Skin of body (tissue), 2 donors: ENCODE data around the gene ZNF474. TPM values are rescaled to one million over a fixed set of nuclear protein-coding genes. Genes with fewer than 3 reads are reported as not detected.
"Not testable (repeated sequence)": the region's sequence is repeated elsewhere in the genome, so short reads cannot be mapped to it uniquely, and the experiment has no call there.

ENCODE experiments used
- DNase-seq: peaks from one replicate; lab custom pipeline; 2025; lab: John Stamatoyannopoulos, UW
- total RNA-seq: library from RNA; depleted of rRNA; stranded (reverse); fragments of >200 nt; gene quantifications from one replicate; pipeline ENCODE4 v1.2.3, GENCODE V29; 2014

The ZNF474 gene
- total RNA-seq = 0.79 TPM

DNA sequence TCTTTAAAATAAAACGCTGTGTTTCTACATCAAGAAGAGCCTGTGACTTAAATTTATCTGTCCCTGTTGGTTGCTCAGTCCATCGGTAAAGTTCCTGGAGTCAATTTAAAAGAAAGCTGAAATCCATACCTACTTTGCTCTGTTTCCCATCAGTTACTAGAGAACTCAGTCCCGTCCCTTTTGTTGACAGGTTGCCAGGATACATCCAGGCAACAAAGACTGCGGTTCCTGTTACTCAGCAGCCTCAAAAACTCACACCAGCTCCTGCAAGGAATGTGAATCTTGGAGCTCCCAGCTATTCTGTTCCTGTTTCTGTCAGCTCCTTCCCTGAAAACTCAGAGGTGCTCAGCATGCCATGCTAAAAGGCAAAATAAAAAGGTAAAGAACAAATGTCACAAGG, at the start of gene ZNF474:
TSS of gene ZNF474 (plus strand) at position 241 of the 400 bp plus-strand sequence. CDS start 22,445 bp downstream, outside the sequence.
- peak; percentile 84 for DNase-seq

DNA sequence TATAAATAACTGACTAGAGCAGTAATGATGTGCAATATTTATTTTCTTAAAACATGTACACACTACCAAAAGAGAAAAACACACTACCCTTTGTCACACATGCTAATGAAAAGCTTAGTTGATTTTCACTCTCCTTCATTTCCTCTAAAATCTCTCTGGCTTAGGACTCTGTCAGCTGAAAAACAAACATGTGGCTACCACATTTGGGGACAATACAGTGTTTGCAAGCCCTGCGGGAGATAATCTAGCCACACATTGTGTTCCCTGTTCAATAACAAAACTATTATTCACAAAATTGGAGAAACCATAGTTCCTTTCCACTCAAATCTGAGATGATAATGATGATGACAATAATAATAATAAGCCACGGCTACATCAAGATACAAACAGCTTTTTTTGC, 47.8 kb upstream of the ZNF474 start:
- peak; percentile 82 for DNase-seq

DNA sequence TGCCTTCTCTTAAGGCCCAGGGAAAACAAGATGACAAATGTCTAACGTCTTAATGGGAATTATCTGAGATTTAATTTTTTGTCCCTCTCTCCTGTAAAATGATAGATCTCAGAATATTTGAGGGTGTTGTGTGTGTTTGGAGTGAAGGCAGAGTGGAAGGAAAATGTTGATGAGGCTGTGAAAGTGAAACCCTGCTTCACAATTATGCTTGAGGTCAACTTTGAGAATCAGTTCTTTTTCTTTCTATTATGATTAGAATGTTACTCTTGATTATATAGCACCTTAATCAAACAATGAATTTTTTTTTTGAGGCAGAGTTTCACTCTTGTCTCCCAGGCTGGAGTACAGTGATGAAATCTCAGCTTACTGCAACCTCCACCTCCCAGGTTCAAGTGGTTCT, 45.8 kb upstream of the ZNF474 start:
- DNase-seq = no peak

DNA sequence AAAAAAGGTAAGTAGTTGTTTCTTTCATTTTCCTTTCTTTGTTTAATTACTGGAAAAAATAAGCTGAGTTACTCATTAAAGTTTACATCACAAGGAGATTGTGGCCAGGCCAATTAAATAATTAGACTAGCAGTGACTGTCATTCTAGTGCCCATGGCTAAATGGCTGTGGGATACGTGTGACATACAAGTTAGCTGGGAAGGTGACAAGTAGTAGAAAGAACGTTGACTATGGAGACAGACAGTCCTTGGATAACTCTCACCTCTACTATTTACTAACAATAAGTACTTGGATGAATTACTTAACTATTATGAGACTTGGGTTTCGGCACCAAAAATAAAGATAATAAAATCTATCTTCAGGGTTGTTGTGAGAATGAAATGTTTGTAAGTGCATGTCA, 44.3 kb upstream of the ZNF474 start:
- DNase-seq = no peak

DNA sequence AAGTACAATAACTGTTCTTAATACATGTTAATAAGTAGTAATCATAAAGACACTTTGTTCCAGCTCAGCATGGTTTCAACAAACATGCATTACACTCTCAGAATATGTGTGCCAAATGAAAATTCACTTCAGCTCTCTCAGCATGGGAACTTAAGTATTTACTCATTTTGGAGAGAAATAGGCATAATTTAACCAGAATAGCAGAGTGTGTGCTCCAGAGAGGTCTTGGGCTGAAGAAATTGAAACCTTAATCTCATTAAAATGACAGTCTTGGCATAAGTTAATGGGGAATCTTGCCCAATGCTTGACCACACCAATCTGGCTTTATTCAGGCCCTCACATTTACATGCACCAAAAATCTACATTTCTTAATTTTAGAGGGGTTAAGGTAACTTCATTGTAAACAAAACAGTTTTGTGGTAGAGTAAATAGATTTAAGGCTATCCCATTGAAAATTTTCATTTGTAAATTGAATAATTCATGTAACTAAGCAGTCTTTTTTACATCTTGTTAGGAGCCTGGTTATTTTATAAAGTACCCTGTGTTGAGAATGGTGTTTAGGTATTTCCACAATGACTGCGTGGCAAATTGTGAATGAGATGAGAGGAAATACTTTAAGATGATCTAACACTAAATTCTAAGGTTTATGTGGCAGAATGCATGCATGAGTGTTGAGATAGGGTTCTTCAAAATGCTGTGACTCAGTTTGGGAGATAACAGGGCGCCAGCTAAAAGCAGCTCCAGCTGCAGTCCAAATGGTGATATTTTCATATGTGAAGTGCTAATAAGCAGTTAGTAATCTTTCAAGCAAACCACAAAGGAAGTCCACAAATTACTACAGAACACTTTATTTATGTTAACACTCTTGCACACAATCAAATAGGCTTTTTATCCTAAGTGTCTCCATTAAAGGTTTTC, 40.0 kb upstream of the ZNF474 start:
- DNase-seq = peak; percentile 11

DNA sequence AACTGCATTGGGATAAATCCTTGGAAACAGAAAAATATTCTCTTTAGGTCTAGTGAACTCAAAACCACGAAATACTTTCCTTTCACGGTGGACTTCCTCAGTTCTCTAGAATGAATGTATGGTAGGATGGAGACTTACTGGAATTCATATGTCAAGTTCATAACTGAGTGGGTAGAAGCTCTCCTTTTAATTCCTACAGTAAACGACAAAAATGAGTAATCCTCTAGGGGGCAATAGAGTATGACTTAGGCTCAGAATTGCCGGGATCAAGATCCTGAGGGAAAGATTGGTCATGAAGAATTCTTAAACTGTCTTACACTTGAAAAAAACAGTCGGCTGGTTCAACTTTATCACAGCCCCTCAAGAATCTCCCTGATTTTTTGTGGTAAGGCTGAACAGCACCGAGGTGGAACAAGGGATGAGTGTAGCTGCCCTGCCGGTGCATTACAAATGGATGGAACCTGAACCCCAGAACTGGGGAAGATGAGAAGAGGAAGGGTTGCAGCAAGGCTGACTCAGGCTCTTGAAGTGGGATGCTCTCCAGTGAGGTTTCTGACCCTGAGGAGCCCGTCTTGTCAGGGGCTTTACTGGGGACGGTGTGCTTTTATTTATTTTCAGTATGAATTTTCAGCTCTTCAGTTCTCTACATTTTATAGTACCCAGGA, 37.3 kb upstream of the ZNF474 start:
- DNase-seq = peak; percentile 17

DNA sequence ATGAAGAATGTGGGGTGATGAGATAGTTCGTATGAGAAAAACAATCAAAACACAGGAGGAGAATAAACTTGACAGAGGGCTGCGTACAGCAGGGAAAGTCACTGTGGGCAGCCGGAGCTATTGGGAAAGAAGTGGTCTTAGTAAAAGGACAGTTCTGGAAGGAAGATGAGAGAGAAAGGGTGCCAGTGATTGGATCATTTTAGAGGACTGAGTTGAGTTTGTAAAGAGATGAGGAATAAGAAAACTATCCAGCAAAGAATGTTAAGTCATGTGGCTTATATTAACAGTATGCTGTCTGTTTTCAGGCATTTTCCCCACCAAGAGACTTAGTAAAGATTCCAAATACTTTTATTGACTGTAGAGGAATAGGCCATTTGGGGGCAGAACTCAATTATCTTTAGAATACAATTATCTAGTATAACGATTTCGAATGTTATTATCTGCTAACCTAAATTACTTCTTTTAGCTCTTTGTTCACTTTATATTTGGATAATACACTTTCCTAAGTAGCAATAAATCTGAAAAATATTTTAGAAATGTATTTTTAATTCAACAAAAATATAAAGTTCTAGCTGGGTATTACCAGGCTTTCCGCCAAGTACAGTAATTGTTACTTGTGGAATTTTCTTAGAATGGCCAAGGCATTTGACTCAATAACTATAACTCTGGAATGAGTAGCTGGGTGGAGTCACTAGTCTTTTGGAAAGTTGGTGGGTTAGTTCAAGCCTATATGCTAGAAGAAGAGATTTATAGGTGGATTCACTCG, 35.7 kb upstream of the ZNF474 start:
- DNase-seq = peak; percentile 88

DNA sequence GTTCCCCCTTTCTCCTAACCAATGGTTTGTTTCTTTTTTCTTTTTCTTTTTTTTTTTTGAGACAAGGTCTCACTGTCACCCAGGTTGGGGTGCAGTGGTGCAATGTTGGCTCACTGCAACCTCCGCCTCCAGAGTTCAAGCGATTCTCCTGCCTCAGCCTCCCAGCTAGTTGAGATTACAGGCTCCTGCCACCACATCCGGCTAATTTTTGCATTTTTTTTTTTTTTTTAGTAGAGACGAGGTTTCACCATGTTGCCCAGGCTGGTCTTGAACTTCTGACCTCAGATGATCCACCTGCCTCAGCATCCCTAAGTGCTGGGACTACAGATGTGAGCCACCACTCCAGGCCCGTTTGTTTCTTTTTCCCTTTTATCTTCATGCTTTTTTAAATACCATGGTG, 35.1 kb upstream of the ZNF474 start:
- DNase-seq = not testable (repeated sequence)

DNA sequence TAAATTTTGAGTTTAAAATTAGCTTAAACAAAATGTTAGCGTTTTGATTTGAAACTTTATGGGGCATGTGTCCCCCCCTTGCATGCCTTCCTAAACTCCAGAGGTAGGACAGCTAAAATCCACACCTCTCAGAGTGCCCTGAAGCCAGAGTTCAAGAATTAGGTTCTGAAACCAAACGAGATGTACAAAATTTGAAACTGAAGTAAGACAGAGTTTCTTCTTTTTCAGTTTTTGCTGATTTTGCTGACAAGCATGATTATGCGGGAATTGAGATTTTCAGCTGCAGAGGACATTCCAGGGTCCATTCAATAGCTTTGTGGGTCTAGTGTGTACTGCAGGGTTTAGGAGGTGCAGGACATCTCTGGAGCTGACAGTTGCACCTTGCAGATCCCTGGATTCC, 34.2 kb upstream of the ZNF474 start:
- no peak for DNase-seq

DNA sequence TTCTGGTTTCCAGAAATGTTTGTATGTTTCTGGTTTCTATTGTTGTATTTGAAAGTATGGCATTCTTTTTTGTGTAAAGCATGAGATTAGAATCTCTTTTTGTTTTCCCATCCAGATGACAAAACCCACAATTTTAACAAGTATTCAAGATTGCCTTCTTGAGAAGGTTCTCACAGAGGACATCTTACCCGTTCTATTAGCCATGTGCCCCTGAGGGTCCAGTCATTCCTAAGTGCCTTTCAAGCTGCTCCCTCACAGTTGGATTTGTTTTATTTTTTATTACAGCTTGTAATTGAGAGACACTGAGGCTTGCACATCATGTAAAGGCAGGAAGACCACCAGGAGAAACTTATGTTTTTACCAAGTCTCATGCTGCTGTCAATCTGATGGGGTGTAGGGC, 32.0 kb upstream of the ZNF474 start:
- DNase-seq = no peak

DNA sequence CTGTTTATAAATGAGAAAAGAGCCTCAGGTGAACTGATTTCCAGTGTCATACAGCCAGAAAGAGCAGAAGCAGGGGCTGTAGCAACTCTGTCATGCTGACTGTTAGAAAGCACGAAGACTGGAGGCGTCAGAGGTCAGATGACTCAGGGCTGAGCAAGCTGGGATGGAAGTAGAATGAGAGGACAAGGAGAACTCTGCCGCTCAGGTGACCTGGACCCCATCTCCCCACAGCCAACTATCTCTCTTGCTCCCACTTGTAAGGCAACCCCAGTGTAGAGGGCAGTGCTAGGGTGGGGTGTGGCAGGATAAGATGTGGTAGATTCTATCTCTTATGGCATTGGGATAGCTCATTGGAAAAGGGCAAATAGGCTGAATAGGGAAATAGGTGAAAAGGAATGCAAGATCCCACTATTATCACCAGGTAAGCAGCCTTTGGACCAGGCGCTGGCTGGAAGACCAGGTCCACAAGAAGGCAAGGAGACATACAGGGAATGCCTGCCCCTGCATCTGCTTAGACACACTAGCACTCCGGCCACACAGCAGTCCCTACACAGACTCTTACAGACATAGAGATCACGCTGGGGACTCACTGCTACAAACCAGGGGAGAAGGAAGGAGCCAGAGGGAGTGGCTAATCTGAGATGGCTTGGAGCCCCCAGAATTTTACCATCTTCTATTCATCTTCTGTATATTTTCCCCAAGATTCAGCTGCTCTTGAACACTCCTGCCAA, 30.1 kb upstream of the ZNF474 start:
- DNase-seq = no peak

DNA sequence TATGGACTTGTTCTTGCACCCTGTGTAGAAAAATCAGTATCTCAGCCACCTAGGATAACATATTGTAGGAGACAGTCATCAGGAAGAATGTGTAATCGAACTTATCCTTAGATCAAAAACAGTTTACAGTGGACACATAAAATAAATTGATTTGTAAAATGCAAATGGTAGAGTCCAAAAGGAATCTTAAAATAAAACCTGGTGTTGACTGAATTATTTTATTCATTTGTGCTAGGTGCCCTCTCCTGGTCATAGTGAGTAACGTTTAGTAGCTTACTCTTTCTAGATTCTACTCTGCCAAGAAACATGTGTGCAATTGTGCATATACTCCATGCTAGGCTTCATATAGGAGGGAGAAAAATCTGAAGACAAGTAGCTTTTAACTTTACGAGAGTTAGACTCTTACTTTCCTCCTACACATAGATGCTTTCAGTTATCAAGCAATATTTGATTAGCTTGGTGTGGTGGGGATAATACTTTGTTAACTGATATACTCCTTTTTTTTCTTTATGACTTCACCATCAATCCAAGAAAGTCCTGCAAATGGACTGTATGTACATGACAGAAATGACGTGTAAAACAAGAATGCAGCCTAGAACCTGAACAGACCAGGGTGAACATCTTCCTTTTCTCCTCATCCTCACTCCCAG, 27.6 kb upstream of the ZNF474 start:
- DNase-seq = peak; percentile 59

DNA sequence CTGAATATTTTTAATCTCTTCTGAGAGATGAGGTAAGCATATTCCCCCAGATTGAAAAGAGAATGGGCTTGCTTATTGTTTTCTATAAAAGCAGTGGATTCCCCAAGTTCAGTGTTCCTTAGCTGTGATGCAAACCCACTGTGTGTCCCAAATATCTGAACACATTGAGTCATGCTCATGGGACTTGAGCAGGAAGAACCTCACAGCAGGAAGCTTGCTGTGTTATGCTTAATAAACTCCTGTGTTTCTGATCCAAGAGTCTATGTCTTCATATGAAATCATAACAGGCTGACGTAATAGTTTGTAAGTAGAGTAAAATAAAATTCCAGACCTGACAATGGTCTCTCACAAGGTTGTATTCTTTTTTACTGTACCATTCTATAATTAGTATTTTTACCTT, 26.5 kb upstream of the ZNF474 start:
- peak; percentile 4 for DNase-seq

DNA sequence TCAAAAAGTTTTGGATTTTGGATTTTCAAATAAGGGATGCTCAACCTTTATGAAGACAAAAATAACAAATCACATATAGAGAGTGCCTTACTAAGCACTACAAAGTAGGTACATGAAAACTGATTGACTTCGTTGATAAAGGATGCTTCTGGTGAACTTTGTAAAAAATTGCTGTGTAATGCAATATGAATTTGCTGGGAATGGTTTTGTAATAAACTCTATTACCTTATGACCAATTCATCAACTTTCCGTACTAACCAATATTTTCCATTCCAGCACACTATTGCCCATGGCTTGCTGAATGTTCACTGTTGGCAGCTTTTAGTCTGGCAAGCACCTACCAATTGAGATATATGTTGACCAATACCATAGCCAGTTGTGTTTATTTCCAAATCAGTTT, 23.4 kb upstream of the ZNF474 start:
- no peak for DNase-seq

DNA sequence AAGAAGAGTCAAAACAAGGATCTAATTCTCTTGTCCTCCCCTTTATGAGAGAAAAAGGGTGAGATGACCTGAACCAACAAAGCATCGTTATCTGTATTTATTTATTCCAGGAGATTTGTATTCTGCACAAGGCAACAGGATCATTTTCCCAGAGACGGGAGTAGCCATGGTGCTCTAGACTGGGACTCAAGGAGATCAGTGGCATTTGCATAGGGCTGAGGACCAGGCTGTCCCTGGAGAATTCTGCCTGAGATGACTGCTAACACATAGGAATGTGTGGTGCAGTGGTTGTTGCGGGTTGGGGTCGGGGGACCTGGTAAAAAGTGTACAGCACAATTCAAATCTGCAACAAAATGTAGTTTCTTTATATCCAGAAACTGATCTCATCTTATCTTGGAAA, 22.3 kb upstream of the ZNF474 start:
- DNase-seq = no peak

DNA sequence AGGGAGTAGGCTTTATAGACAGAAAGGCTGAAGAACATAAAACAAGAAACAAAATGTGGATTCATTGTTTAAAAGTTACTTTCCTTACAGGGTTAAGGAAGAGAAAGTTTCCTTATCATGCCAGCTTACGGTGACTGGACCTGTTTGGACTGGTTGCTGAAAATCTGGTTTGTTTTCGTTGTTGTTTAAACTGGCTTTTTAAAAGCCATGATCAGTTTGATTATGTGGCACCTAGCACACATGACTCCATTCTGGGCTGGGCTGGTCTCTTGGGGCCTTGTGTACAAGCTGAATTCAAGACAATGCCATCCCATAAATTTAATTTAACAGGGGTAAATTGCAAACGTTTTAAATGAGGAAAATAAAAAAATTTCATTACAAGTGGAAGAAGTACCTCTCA, 18.4 kb upstream of the ZNF474 start:
- DNase-seq = no peak

DNA sequence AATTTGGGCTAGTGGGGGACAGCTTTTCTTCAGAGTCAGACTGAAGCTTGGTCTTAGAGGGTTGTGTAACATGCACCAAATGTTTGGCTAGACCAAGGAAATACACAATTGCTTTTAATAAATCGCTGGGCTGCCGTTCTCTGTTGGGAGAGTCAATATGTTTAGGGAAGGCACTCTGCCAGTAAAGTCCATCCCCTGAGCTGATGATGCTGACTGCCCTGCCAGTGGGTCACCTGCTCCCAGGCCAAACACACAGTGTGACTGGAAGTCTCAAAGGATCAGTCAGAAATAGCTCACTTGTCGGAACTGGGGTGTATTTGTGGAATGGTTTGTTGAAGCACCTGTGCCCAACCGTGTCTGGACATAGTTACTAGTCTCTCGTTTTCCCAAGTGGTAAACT, 17.9 kb upstream of the ZNF474 start:
- peak; percentile 50 for DNase-seq

DNA sequence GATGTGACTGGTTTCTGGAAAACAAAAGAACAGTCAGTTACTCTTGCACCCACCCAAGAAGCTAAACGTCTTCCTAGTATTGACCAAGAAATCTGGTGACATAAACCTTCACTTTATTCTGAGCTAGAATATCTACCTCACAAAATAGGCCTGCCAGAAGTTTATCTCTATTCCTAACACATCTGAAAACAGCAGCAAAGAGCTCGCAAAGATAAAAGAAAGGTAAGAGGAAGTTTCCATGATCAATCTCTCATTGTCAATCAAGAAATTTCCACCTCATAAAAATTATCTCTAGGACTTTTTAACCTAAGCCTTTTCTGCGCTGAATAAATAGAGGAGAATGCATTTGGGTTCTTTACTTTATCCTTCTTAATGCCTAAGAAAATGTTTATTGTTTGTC, 17.3 kb upstream of the ZNF474 start:
- DNase-seq = no peak

DNA sequence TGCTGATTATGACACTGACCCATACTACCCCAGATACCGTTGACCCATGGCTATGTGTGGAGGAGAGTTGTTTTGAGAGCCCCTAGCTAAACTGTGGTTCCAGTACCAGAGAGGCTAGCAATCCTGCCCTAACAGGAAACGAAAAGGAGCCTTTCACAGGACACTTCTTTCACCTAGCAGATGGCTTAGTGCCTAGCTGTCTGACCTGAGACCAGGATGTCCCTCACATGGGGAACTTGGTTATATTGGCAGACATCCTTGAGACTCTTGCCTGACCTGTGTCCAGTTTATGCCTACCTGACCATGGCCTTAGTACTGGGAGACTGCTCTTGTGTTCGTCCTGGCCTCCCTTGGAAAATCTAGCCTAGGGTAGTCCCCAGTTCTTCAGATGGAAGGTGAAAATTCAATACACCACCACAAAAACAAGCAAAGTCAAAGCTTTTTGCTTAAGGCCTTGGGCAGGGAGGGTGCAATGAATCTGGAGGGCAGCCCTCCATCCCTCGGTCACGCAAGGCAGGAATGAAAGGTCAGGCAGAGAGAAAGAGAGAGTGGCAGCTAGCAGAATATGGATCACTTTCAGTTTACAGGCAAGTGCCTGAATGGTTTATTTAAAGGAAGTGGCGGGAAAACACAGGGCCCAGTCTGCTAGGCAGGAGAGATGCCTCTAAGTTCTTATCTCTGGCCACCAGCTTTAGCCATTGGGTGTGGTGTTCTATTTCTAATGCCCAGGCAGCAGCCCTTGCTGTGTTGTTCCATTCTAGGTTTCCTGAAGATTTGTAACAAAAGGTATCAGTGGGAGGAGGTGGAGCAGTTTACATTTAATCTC, 16.4 kb upstream of the ZNF474 start:
- no peak for DNase-seq

DNA sequence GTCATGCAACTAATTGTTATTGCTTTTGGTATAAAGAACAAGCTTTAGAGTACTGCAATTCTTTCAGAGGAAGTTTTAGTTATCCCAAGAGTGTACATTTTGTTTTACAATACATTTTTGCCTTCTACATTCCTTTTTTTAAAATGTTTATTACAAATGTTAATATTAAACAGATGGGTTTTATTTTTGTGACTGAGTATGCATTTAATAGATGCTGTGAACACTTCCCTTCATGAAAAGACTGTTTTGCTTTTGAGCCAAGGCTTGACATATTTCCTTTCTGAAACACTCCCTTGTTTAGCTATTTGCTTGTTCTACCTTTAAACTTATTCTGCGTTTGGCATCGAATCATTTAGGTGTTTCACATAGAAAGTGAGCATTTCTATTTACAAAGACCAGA, 14.8 kb upstream of the ZNF474 start:
- DNase-seq = peak; percentile 82
